Stimulated activated CD4-positive, alpha-beta T cell treated with anti-CD3 and anti-CD28 coated beads, Interleukin-4, amount 100 ng/mL, for 24 hours (primary cell): ENCODE data around the gene NFIX.

Experiments
- DNase-seq: peaks from one replicate; pipeline ENCODE4 v3.0.0-alpha.2; 2020

The NFIX gene

DNA sequence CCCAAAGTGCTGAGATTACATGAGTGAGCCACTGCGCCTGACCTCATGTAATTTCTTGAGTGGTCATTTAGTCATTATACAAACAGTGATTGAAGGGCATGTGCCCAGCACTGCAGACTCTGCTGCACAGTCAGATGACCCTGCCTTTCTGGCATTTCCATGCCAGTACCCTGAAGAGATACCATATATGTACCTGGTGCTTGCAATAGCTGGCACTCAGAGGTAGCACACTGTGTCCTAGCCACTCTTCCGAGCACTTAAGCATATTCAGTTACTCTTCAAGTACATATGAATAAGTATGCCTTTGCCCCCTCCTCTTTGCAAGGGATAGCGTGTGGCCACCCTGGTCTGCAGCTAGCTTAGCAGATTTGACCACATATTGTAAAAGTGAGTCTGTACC, 139.4 kb downstream of the NFIX start:
- no peak for DNase-seq

DNA sequence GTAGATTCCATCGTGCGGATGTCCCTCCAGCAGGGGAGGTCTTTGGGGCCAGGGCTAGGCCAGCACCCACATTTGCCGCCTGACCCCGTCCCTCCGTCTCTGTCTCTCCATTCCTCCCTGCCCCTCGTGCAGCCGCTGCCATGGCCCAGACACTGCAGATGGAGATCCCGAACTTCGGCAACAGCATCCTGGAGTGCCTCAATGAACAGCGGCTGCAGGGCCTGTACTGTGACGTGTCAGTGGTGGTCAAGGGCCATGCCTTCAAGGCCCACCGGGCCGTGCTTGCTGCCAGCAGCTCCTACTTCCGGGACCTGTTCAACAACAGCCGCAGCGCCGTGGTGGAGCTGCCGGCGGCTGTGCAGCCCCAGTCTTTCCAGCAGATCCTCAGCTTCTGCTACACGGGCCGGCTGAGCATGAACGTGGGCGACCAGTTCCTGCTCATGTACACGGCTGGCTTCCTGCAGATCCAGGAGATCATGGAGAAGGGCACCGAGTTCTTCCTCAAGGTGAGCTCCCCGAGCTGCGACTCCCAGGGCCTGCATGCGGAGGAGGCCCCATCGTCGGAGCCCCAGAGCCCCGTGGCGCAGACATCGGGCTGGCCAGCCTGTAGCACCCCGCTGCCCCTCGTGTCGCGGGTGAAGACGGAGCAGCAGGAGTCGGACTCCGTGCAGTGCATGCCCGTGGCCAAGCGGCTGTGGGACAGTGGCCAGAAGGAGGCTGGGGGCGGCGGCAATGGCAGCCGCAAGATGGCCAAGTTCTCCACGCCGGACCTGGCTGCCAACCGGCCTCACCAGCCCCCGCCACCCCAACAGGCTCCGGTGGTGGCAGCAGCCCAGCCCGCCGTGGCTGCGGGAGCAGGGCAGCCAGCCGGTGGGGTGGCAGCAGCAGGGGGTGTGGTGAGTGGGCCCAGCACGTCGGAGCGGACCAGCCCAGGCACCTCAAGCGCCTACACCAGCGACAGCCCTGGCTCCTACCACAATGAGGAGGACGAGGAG, 140.1 kb downstream of the NFIX start:
- no peak for DNase-seq

DNA sequence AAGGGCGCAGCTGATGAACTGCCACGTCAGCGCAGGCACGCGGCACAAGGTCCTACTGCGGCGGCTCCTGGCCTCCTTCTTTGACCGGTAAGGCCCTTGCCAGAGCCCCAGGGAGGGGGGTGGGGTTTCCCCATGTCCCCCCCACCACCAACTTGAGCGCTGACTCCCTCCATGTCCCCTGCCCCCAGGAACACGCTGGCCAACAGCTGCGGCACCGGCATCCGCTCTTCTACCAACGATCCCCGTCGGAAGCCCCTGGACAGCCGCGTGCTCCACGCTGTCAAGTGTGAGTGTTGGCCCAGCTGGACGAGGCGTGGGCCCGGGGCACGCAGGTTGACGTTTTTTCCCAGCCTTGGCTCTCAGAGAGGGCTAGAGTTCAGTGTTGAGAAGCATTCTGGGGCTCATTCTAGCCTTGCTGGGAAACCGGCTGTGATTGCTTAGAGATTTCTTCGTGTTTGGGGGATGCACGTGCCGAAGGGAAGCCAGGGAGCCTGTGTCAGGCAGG, 142.1 kb downstream of the NFIX start:
- DNase-seq, result no peak

DNA sequence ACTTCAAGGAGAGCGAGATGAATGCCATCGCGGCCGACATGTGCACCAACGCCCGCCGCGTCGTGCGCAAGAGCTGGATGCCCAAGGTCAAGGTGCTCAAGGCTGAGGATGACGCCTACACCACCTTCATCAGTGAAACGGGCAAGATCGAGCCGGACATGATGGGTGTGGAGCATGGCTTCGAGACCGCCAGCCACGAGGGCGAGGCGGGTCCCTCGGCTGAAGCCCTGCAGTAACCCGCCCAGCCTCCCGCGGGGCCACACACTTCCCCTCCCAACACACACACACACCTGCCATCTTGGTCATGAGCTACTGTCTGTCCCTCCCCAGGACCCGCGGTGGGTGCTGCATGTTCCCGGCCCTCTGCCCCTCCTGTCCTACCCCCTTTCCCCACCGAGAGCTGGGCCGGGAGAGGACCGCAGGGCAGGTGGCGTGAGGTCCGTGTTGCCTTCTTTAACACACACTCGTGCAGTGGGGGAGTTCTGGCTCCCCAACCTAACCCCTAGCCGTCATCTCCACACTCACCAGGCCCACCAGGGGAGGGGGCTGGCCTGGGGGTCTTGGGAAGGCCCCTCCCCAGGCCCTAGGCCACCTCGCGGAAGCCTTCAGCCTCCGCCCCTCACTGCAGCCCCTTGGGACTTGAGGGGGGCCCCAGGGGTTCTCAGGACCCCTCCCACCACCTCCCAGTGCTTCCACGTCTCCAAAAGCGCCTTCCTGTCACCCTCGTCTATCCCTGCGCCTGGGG, 143.1 kb downstream of the NFIX start:
- DNase-seq, result no peak

DNA sequence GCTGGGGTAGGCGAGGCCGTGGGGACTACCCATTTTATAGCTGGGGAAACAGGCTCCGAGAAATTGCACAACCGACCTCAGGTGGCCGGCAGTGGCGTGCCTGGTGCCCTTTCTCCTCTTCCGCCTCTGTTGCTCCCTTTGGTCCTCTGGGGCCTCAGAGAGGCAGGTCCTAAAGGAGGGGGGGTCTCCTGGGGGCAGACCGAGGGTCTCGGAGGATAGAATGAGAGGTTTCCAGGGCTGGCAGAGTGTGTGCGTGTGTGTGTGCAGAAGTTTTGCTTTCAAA, 143.6 kb downstream of the NFIX start:
- DNase-seq, result no peak

DNA sequence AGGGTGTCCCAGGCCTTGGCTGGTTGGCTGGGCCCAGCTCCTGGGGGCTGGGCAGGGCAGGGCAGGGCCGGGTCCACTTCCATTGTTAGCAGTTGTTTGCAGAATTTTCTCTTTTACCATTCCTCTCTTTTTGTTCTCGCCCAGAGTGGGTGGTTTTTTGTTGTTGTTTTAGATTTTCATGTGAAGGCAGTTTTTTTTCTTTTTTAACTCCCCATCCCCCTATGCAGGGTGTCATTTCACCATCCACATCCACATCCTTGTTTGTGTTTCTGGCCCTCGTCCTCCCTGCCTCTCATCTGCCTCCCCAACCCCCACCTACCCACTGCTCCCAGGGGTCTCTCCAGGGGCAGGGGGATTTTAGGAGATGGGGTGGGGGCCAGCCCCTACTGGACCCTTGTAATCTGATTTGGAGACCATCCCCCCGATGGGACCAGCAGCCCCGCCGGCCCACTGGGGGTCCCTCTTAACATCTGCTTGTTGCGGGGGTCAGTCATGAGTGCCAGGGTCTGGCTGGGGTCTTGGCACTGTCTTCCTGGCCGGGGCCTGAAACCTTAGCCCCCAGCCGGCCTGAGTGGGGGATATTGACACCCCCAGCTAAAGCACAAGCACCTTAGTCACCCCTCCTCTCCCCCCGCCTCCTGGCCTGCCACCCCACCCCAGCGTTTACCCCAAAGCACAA, 144.5 kb downstream of the NFIX start:
- no peak for DNase-seq

DNA sequence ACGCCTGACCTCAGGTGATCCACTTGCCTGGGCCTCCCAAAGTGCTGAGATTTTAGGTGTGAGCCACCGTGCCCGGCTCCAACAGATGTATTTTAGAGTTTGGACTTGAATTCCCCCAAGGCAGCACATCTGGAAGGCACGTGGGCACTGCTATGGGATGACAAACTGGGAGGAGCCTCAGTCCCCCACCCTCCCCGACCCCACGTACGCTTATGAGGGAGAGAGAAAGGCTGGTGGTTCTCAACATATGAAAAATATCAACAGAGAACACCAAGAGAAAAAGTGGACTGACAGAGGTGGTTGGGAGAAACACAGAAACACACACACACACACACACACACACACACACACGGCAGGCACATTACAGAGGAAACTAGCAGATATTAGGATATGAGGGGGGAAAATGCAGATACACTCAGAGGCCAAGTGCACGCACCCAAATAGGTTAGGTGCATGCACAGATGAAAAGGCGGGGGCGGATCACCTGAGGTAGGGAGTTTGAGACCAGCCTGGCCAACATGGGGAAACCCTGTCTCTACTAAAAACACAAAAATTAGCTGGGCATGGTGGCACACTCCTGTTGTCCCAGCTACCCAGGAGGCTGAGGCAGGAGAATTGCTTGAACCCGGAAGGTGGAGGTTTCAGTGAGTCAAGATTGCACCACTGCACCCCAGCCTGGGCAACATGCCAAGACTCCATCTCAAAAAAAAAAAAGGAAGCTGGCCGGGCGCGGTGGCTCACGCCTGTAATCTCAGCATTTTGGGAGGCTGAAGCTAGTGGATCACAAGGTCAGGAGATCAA, 151.7 kb downstream of the NFIX start:
- DNase-seq, result no peak
